ENCODE results near the gene SERPINB7.
"Not testable (repeated sequence)": the region's sequence is repeated elsewhere in the genome, so short reads cannot be mapped to it uniquely, and the experiment has no call there.

The SERPINB7 gene

GRCh38 chr18:63775166-63775730 is at the start of gene SERPINB7:
Gene SERPINB7 (plus strand): TSS chr18:63775418. CDS start chr18:63782373, 6,955 bp downstream.
- DNase-seq: no peak

- DNase-seq: no peak
Measured at GRCh38 chr18:63725682-63726480, 49.3 kb upstream of the SERPINB7 start.

- DNase-seq: no peak
Measured at GRCh38 chr18:63730773-63731172, 44.4 kb upstream of the SERPINB7 start.

- no peak for DNase-seq
Measured at GRCh38 chr18:63731215-63731614, 44.0 kb upstream of the SERPINB7 start.

GRCh38 chr18:63736876-63737275 is 38.3 kb upstream of the SERPINB7 start:
- DNase-seq: no peak

- no peak for DNase-seq
Measured at GRCh38 chr18:63741769-63742168, 33.4 kb upstream of the SERPINB7 start.

GRCh38 chr18:63747006-63747405 is 28.2 kb upstream of the SERPINB7 start:
- DNase-seq: no peak

GRCh38 chr18:63749489-63749888 is 25.7 kb upstream of the SERPINB7 start:
- no peak for DNase-seq

- DNase-seq: no peak
Measured at GRCh38 chr18:63752636-63753035, 22.6 kb upstream of the SERPINB7 start.

- no peak for DNase-seq
Measured at GRCh38 chr18:63753676-63754075, 21.5 kb upstream of the SERPINB7 start.

GRCh38 chr18:63757541-63757940 is 17.7 kb upstream of the SERPINB7 start:
- DNase-seq: no peak

GRCh38 chr18:63758615-63759240 is 16.5 kb upstream of the SERPINB7 start:
- peak; percentile 69 for DNase-seq

GRCh38 chr18:63759786-63760185 is 15.4 kb upstream of the SERPINB7 start:
- DNase-seq: not testable (repeated sequence)

GRCh38 chr18:63762518-63762917 is 12.7 kb upstream of the SERPINB7 start:
- no peak for DNase-seq

- DNase-seq: no peak
Measured at GRCh38 chr18:63763831-63764600, 11.2 kb upstream of the SERPINB7 start.

GRCh38 chr18:63765837-63766236 is 9.4 kb upstream of the SERPINB7 start:
- DNase-seq: no peak

GRCh38 chr18:63773551-63773950 is 1.7 kb upstream of the SERPINB7 start:
- DNase-seq: no peak

GRCh38 chr18:63774511-63774910 is 707 bp upstream of the SERPINB7 start:
- DNase-seq: no peak

GRCh38 chr18:63779386-63779785 is 4.2 kb downstream of the SERPINB7 start:
- no peak for DNase-seq

GRCh38 chr18:63783394-63783793 is 8.2 kb downstream of the SERPINB7 start:
- no peak for DNase-seq

GRCh38 chr18:63784787-63785452 is 9.7 kb downstream of the SERPINB7 start:
- no peak for DNase-seq

GRCh38 chr18:63787673-63788072 is 12.5 kb downstream of the SERPINB7 start:
- DNase-seq: no peak
